Activated naive CD8-positive, alpha-beta T cell treated with anti-CD3 and anti-CD28 coated beads, Interleukin-2, amount 10 ng/mL, durations not matched to agents 7 days and 5 days (primary cell): ENCODE measurements around the gene PCDHA10. TPM values are rescaled to one million over a fixed set of nuclear protein-coding genes. Genes with fewer than 3 reads are reported as not detected.
"Not testable (repeated sequence)": the region's sequence is repeated elsewhere in the genome, so short reads cannot be mapped to it uniquely, and the experiment has no call there.

ENCODE experiments used
- ATAC-seq: fragments of 150-1000 bp; cut with Tn5 transposase; one replicate; pipeline ENCODE4 v1.10.0; 2021; ENCODE audit warnings: low read depth, moderate library complexity
- POLR2A ChIA-PET: fragments of 350-600 bp; sonication (Branson Sonifier 250); formaldehyde crosslinking; loops from one replicate; lab custom pipeline; 2021; ENCODE audit warnings: antibody characterized with exemption; lab: Charles Lee
- DNase-seq: peaks from one replicate; pipeline ENCODE4 v3.0.0; 2021
- H3K27ac Mint-ChIP-seq: one replicate; pipeline ENCODE4 v1.8.0; 2022; ENCODE audit warnings: mild to moderate bottlenecking, mixed read lengths
- H3K27me3 Mint-ChIP-seq: one replicate; pipeline ENCODE4 v1.8.0; 2022; ENCODE audit warnings: mild to moderate bottlenecking, moderate library complexity, mixed read lengths
- H3K36me3 Mint-ChIP-seq: one replicate; pipeline ENCODE4 v1.8.0; 2021; ENCODE audit warnings: mild to moderate bottlenecking, mixed read lengths
- H3K4me1 Mint-ChIP-seq: one replicate; pipeline ENCODE4 v1.8.0; 2021; ENCODE audit warnings: mixed read lengths
- H3K4me3 Mint-ChIP-seq: one replicate; pipeline ENCODE4 v1.8.0; 2022; ENCODE audit warnings: mild to moderate bottlenecking, moderate library complexity, mixed read lengths
- H3K9me3 Mint-ChIP-seq: one replicate; pipeline ENCODE4 v1.8.0; 2021; ENCODE audit warnings: mixed read lengths
- total RNA-seq, 2 experiments: library from RNA; stranded (reverse); gene quantifications; one replicate each; pipeline ENCODE4 v1.2.3, GENCODE V29; 2021

The PCDHA10 gene, protein sequence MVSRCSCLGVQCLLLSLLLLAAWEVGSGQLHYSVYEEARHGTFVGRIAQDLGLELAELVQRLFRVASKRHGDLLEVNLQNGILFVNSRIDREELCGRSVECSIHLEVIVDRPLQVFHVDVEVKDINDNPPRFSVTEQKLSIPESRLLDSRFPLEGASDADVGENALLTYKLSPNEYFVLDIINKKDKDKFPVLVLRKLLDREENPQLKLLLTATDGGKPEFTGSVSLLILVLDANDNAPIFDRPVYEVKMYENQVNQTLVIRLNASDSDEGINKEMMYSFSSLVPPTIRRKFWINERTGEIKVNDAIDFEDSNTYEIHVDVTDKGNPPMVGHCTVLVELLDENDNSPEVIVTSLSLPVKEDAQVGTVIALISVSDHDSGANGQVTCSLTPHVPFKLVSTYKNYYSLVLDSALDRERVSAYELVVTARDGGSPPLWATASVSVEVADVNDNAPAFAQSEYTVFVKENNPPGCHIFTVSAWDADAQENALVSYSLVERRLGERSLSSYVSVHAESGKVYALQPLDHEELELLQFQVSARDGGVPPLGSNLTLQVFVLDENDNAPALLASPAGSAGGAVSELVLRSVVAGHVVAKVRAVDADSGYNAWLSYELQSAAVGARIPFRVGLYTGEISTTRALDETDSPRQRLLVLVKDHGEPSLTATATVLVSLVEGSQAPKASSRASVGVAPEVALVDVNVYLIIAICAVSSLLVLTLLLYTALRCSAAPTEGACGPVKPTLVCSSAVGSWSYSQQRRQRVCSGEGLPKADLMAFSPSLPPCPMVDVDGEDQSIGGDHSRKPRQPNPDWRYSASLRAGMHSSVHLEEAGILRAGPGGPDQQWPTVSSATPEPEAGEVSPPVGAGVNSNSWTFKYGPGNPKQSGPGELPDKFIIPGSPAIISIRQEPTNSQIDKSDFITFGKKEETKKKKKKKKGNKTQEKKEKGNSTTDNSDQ
- total RNA-seq: not detected

DNA sequence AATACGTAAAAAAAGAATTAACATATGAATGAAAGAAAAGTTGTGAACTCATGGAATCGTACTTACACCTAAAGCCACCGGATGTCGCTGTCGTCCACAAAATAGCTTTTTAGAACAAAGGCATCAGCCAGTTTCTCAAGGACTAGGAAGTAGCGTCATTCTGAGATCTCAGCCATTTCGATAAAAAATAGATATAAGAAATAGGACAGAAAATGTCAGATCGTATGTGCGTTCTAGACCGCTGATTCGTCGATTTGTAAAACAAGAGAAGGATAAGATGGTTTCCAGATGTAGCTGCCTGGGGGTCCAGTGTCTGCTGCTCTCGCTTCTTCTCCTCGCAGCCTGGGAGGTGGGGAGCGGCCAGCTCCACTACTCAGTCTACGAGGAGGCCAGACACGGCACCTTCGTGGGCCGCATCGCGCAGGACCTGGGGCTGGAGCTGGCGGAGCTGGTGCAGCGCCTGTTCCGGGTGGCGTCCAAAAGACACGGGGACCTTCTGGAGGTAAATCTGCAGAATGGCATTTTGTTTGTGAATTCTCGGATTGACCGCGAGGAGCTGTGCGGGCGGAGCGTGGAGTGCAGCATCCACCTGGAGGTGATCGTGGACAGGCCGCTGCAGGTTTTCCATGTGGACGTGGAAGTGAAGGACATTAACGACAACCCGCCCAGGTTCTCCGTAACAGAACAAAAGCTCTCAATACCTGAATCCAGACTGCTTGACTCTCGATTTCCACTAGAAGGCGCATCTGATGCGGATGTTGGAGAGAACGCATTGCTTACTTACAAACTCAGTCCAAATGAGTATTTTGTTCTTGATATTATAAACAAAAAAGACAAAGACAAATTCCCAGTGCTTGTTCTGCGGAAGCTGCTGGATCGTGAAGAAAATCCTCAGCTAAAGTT, at the start of gene PCDHA10:
Gene PCDHA10, plus strand, starts transcription at position 126 of the 903 bp plus-strand sequence. Its CDS starts 152 bp downstream, at position 278.
- Mint-ChIP-seq H3K27me3 (no peaks in the 10 kb centered on the region), H3K4me3 (no peak within 1 kb of the TSS), H3K9me3 (peaks cover 10% of the 10 kb centered on the region), H3K4me1 (no peaks in the 10 kb centered on the region), H3K36me3 (no peaks in the 10 kb centered on the region), H3K27ac (no peak within 1 kb of the TSS)
- DNase-seq: no peak
- POLR2A ChIA-PET: no interaction called here
- no peak for ATAC-seq

DNA sequence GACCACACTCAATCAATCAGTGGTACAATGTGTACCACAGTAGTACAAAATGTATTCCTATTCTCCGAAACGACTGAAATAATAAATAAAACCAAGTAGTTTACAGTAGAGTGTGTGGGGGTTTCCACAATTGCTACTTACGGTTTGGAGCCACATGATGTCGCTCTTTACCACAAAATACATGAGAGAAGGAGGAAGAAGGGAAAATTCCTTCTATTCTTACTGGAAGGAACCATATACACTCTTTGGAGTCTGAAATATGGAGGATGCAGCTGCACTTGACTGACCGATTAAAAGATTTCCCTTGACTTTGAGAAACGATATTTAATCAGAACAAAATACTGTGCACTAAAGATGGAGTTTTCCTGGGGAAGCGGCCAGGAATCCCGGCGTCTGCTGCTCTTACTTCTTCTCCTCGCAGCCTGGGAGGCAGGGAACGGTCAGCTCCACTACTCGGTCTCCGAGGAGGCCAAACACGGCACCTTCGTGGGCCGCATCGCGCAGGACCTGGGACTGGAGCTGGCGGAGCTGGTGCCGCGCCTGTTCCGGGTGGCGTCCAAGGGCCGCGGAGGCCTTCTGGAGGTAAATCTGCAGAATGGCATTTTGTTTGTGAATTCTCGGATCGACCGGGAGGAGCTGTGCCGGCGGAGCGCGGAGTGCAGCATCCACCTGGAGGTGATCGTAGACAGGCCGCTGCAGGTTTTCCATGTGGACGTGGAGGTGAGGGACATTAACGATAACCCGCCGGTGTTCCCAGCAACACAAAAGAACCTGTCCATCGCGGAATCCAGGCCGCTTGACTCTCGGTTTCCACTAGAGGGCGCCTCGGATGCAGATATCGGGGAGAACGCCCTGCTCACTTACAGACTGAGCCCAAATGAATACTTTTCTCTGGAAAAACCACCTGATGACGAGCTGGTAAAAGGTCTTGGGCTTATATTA, 48.6 kb upstream of the PCDHA10 start, which contains the start of gene PCDHA4:
Gene PCDHA4, plus strand, starts transcription at position 235 of the 942 bp plus-strand sequence.
- Mint-ChIP-seq H3K9me3 (peaks cover 13% of the 10 kb centered on the region), H3K4me1 (no peaks in the 10 kb centered on the region), H3K4me3 (no peak within 1 kb of the TSS), H3K27me3 (no peaks in the 10 kb centered on the region), H3K27ac (no peak within 1 kb of the TSS), H3K36me3 (no peaks in the 10 kb centered on the region)
- DNase-seq (peak; percentile 28), ATAC-seq (no peak)
- POLR2A ChIA-PET: no interaction called here

DNA sequence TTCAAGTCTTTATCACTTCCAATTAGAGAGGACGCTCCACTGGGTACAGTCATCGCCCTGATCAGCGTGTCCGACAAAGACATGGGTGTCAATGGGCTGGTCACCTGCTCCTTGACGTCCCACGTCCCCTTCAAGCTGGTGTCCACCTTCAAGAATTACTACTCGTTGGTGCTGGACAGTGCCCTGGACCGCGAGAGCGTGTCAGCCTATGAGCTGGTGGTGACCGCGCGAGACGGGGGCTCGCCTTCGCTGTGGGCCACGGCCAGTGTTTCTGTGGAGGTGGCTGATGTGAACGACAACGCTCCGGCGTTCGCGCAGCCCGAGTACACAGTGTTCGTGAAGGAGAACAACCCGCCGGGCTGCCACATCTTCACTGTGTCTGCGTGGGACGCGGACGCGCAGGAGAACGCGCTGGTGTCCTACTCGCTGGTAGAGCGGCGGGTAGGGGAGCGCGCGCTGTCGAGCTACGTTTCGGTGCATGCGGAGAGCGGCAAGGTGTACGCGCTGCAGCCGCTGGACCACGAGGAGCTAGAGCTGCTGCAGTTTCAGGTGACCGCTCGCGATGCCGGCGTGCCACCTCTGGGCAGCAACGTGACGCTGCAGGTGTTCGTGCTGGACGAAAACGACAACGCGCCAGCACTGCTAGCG, 47.3 kb upstream of the PCDHA10 start:
- POLR2A ChIA-PET, ATAC-seq, H3K27me3 Mint-ChIP-seq, DNase-seq, H3K4me1 Mint-ChIP-seq, H3K36me3 Mint-ChIP-seq, H3K4me3 Mint-ChIP-seq, H3K27ac Mint-ChIP-seq: not testable (repeated sequence)
- peaks cover 15% of the 10 kb centered on the region for H3K9me3 Mint-ChIP-seq

DNA sequence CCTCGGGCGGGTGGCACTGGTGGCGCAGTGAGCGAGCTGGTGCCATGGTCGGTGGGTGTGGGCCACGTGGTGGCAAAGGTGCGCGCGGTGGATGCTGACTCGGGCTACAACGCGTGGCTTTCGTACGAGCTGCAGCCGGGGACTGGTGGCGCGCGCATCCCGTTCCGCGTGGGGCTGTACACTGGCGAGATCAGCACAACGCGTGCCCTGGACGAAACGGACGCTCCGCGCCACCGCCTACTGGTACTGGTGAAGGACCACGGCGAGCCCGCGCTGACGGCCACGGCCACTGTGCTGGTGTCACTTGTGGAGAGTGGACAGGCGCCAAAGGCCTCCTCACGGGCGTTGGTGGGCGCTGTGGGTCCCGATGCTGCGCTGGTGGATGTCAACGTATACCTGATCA, 46.8 kb upstream of the PCDHA10 start:
- H3K36me3 Mint-ChIP-seq: no peaks in the 10 kb centered on the region
- no peak overlapping the region for H3K4me3 Mint-ChIP-seq
- ATAC-seq (no peak), DNase-seq (no peak)
- no peaks in the 10 kb centered on the region for H3K27me3 Mint-ChIP-seq
- H3K27ac Mint-ChIP-seq: no peak overlapping the region
- H3K9me3 Mint-ChIP-seq: peaks cover 13% of the 10 kb centered on the region
- POLR2A ChIA-PET: no interaction called here
- H3K4me1 Mint-ChIP-seq: no peaks in the 10 kb centered on the region

DNA sequence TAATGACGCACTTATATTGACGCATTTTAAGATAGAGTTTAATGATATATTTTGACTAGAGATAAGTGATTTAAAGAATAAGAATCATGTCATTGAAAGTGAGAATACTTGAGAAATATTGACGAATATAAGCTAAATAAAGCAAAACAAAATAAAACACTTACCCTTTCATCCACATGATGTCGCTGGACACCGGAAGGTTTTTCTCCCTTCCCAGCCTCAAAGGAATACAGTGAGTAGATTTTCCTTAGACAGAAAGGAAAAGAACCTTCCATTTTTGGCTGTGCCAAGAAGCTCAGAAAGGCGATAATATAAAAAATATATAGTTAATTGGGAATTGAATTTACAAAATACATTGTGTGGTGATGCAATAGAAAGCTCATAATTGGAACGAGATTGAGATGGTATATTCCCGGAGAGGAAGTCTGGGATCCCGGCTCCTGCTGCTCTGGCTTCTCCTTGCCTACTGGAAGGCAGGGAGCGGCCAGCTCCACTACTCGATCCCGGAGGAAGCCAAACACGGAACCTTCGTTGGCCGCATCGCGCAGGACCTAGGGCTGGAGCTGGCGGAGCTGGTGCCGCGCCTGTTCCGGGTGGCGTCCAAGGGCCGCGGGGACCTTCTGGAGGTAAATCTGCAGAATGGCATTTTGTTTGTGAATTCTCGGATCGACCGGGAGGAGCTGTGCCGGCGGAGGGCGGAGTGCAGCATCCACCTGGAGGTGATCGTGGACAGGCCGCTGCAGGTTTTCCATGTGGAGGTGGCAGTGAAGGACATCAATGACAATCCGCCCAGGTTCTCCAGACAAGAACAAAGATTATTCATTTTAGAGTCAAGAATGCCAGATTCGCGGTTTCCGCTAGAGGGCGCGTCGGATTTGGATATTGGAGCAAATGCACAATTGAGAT, 34.1 kb upstream of the PCDHA10 start, which contains the start of gene PCDHA5:
Gene PCDHA5, plus strand, starts transcription at position 239 of the 906 bp plus-strand sequence.
- DNase-seq (peak; percentile 28), ATAC-seq (no peak)
- Mint-ChIP-seq H3K27ac (no peak within 1 kb of the TSS), H3K9me3 (peaks cover 6% of the 10 kb centered on the region), H3K4me3 (no peak within 1 kb of the TSS), H3K36me3 (no peaks in the 10 kb centered on the region), H3K27me3 (no peaks in the 10 kb centered on the region), H3K4me1 (no peaks in the 10 kb centered on the region)
- POLR2A ChIA-PET: no interaction called here

DNA sequence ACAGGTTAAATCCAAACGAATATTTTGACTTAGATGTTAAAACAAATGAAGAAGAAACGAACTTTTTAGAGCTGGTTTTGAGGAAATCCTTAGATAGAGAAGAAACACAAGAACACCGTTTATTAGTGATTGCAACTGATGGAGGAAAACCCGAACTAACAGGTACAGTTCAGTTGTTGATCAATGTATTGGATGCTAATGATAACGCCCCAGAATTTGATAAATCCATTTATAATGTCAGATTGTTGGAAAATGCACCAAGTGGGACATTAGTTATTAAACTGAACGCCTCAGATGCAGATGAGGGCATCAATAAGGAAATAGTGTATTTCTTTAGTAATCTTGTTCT, 33.4 kb upstream of the PCDHA10 start:
- no peak for ATAC-seq
- Mint-ChIP-seq H3K4me1 (no peaks in the 10 kb centered on the region), H3K9me3 (peaks cover 8% of the 10 kb centered on the region), H3K27me3 (peaks cover 3% of the 10 kb centered on the region), H3K36me3 (no peaks in the 10 kb centered on the region), H3K4me3 (no peak overlapping the region), H3K27ac (no peak overlapping the region)
- POLR2A ChIA-PET: no interaction called here
- DNase-seq: no peak

DNA sequence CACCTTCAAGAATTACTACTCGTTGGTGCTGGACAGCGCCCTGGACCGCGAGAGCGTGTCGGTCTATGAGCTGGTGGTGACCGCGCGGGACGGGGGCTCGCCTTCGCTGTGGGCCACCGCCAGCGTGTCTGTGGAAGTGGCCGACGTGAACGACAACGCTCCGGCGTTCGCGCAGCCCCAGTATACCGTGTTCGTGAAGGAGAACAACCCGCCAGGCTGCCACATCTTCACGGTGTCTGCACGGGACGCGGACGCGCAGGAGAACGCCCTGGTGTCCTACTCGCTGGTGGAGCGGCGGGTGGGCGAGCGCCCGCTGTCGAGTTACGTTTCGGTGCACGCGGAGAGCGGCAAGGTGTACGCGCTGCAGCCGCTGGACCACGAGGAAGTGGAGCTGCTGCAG, 32.7 kb upstream of the PCDHA10 start:
- H3K27ac Mint-ChIP-seq, H3K36me3 Mint-ChIP-seq, ATAC-seq, DNase-seq, H3K9me3 Mint-ChIP-seq, H3K4me3 Mint-ChIP-seq, H3K27me3 Mint-ChIP-seq, H3K4me1 Mint-ChIP-seq, POLR2A ChIA-PET: not testable (repeated sequence)

DNA sequence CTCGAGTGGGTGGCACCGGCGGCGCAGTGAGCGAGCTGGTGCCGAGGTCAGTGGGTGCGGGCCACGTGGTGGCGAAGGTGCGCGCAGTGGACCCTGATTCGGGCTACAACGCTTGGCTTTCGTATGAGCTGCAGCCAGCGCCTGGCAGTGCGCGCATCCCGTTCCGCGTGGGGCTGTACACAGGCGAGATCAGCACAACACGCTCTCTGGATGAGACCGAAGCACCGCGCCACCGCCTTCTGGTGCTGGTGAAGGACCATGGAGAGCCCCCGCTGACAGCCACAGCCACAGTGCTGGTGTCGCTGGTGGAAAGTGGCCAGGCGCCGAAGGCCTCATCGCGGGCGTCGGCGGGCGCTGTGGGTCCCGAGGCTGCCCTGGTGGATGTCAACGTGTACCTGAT, 32.2 kb upstream of the PCDHA10 start:
- no peak overlapping the region for H3K27ac Mint-ChIP-seq
- POLR2A ChIA-PET: no interaction called here
- ATAC-seq (no peak), DNase-seq (no peak)
- peaks cover 9% of the 10 kb centered on the region for H3K9me3 Mint-ChIP-seq
- no peaks in the 10 kb centered on the region for H3K36me3 Mint-ChIP-seq
- no peak overlapping the region for H3K4me3 Mint-ChIP-seq
- peaks cover 3% of the 10 kb centered on the region for H3K27me3 Mint-ChIP-seq
- H3K4me1 Mint-ChIP-seq: no peaks in the 10 kb centered on the region

DNA sequence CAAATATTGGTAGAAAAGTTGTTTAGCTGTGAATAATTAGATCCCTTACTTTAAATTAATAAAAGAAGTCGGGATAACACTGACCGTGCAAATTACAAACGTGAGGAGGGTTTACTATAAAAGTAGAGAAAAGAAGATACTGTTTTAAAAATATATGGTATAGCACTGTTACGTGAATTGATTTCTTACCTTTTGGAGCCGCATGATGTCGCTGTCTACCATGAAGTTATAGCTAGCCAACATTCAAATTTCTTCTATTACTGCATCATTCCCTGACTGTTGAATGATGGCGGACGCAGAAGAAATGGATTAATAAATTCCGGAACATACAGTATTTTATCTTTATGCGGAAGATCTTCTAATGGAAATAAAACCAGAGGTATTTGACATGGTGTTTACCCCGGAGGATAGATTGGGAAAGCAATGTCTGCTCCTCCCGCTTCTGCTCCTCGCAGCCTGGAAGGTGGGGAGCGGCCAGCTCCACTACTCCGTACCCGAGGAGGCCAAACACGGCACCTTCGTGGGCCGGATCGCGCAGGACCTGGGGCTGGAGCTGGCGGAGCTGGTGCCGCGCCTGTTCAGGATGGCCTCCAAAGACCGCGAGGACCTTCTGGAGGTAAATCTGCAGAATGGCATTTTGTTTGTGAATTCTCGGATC, 27.9 kb upstream of the PCDHA10 start, which contains the start of gene PCDHA6:
Gene PCDHA6, plus strand, starts transcription at position 257 of the 658 bp plus-strand sequence. Its CDS starts 132 bp downstream, at position 389.
- Mint-ChIP-seq H3K4me3 (no peak within 1 kb of the TSS), H3K36me3 (no peaks in the 10 kb centered on the region), H3K27ac (no peak within 1 kb of the TSS), H3K27me3 (peaks cover 6% of the 10 kb centered on the region), H3K4me1 (no peaks in the 10 kb centered on the region), H3K9me3 (peaks cover 14% of the 10 kb centered on the region)
- DNase-seq (no peak), ATAC-seq (no peak)
- POLR2A ChIA-PET: no interaction called here

DNA sequence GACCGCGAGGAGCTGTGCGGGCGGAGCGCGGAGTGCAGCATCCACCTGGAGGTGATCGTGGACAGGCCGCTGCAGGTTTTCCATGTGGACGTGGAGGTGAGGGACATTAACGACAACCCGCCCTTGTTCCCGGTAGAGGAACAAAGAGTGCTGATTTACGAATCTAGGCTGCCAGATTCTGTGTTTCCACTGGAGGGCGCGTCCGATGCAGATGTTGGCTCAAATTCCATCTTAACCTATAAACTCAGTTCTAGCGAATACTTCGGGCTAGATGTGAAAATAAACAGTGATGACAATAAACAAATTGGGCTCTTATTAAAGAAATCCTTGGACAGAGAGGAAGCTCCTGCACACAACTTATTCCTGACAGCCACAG, 27.3 kb upstream of the PCDHA10 start:
- ATAC-seq (no peak), DNase-seq (no peak)
- Mint-ChIP-seq H3K4me1 (no peaks in the 10 kb centered on the region), H3K27ac (no peak overlapping the region), H3K27me3 (peaks cover 8% of the 10 kb centered on the region), H3K36me3 (no peaks in the 10 kb centered on the region), H3K9me3 (peaks cover 18% of the 10 kb centered on the region), H3K4me3 (no peak overlapping the region)
- POLR2A ChIA-PET: no interaction called here
